ENCODE measurements around the gene NOX4. TPM values are rescaled to one million over a fixed set of nuclear protein-coding genes. Genes with fewer than 3 reads are reported as not detected.

NOX4 gene
- total and polyA plus RNA-seq, 2 of the 8 experiments (the other 6 are each of a cell fraction or from before 2014, with no cell fraction given), result 2.0 to 2.3 TPM

GRCh38 chr11:89503422-89503821, 12.2 kb upstream of the NOX4 start:
- no peak overlapping the region for H2BK15ac ChIP-seq (ENCODE audit: low read length)
- H3K4me2 ChIP-seq (ENCODE audit: insufficient read depth in 1 of 2, low read depth in 2 of 2, low read length in 2 of 2), result no peak overlapping the region
- H4K20me1 ChIP-seq (replicated peaks in 1 of 2; ENCODE audit: control insufficient read depth in 1 of 2, insufficient read depth in 2 of 2, low read length in 2 of 2), result no peaks in the 10 kb centered on the region
- H3K56ac ChIP-seq (replicated peaks; ENCODE audit: insufficient read length, low read depth, low read length), result no peak overlapping the region
- no peak overlapping the region for H4K8ac ChIP-seq (ENCODE audit: extremely low read depth, insufficient read depth, low read length)
- no peak for DNase-seq (ENCODE audit: low read depth in 1 of 2, low spot score in 2 of 2)
- H3K9me3 ChIP-seq (ENCODE audit: insufficient read depth in 2 of 2, low read depth in 1 of 2, low read length in 1 of 2), result no peaks in the 10 kb centered on the region
- no peak overlapping the region for H4K91ac ChIP-seq (replicated peaks; ENCODE audit: insufficient read length, low read length)
- peaks cover 0 to 15% (median 4%) of the 10 kb centered on the region in 4 experiments; a peak in 5 of 7 replicates for H3K4me1 ChIP-seq (replicated peaks in 1 of 4; ENCODE audit: control insufficient read depth in 3 of 4, insufficient read depth in 4 of 4, low read length in 3 of 4)
- H2AK5ac ChIP-seq (ENCODE audit: low read depth, low read length), result no peak overlapping the region
- H2BK5ac ChIP-seq (ENCODE audit: low read depth, low read length), result no peak overlapping the region
- H3K9ac ChIP-seq (replicated peaks in 1 of 4; ENCODE audit: extremely low read depth in 1 of 4, low read depth in 3 of 4, low read length in 3 of 4), result no peak overlapping the region
- H3K4me3 ChIP-seq (ENCODE audit: extremely low read depth in 1 of 4, insufficient read depth in 2 of 4, low read depth in 3 of 4, low read length in 4 of 4), result no peak overlapping the region
- no peak overlapping the region for H2AFZ ChIP-seq (ENCODE audit: low read length)
- H2BK20ac ChIP-seq (ENCODE audit: low read length), result no peak overlapping the region
- H3K79me2 ChIP-seq (ENCODE audit: control insufficient read depth in 1 of 2, insufficient read depth in 2 of 2, low read length in 2 of 2), result no peaks in the 10 kb centered on the region
- H3K79me1 ChIP-seq (ENCODE audit: low read depth, low read length), result no peaks in the 10 kb centered on the region
- no peak overlapping the region for H2BK12ac ChIP-seq (ENCODE audit: low read depth, low read length)
- no peak overlapping the region for H3K18ac ChIP-seq (ENCODE audit: extremely low read depth, low read length)
- H3K23ac ChIP-seq (ENCODE audit: insufficient read length), result no peak overlapping the region
- H3K27me3 ChIP-seq (replicated peaks in 1 of 4; ENCODE audit: control insufficient read depth in 3 of 4, extremely low read depth in 1 of 4, insufficient read depth in 3 of 4, low read length in 3 of 4), result no peaks in the 10 kb centered on the region
- H4K5ac ChIP-seq (ENCODE audit: insufficient read length, low read depth, low read length), result no peak overlapping the region
- H3K36me3 ChIP-seq (ENCODE audit: control insufficient read depth in 2 of 4, insufficient read depth in 4 of 4, low read length in 3 of 4), result no peaks in the 10 kb centered on the region
- no peaks in the 10 kb centered on the region; the same call in 1 of the 2 replicates for H3K23me2 ChIP-seq (ENCODE audit: low read depth, low read length)
- 91% methylated on average over 2 of the region's 2 CpGs; no CpG with 5 or more reads in 1 of the 2 experiments for WGBS, 2 experiments (ENCODE audit: extremely low coverage in 1 of 2, insufficient coverage in 1 of 2, insufficient read length in 1 of 2, insufficient replicate concordance in 2 of 2, low coverage in 1 of 2, low lambda C conversion rate in 2 of 2, missing lambda C conversion rate in 1 of 2)
- no peak overlapping the region for H3K14ac ChIP-seq (ENCODE audit: insufficient read length)
- FAIRE-seq, result no peak
- H3K4ac ChIP-seq (replicated peaks; ENCODE audit: insufficient read length, low read depth, low read length), result no peak overlapping the region
- POLR2A ChIA-PET (ENCODE audit: partially characterized antibody), result no interaction called here
- no peak overlapping the region for H3K27ac ChIP-seq (ENCODE audit: low read depth, low read length)
- CTCF ChIA-PET (ENCODE audit: partially characterized antibody), result interaction anchor here (0.7 kb wide), 1 partner anchor 209 kb away, joined by 3 read pairs; no protein-coding TSS in a partner anchor
- no peak overlapping the region for H2BK120ac ChIP-seq (replicated peaks; ENCODE audit: low read depth, low read length)
- no peak for TF ChIP-seq E2F6 (IDR thresholded peaks at IDR 0.05)
- no peak for TF ChIP-seq CEBPB (IDR thresholded peaks at IDR 0.05; ENCODE audit: low read depth, low read length)
- TF ChIP-seq RFX5 (IDR thresholded peaks at IDR 0.05; ENCODE audit: borderline replicate concordance, low read depth, low read length), result no peak
- no peak for TF ChIP-seq MAFK (IDR thresholded peaks at IDR 0.05; ENCODE audit: low read depth, low read length)
- TF ChIP-seq HDAC2 (IDR thresholded peaks at IDR 0.05; ENCODE audit: borderline replicate concordance in 1 of 2, low read depth in 2 of 2, low read length in 2 of 2), result no peak
- no peak for TF ChIP-seq KDM1A (IDR thresholded peaks at IDR 0.05; ENCODE audit: borderline replicate concordance, low read length)
- no peak for TF ChIP-seq POLR2A (IDR thresholded peaks at IDR 0.05; ENCODE audit: control extremely low read depth in 1 of 2, low read depth in 2 of 2, low read length in 2 of 2)
- TF ChIP-seq, protein P1, sequence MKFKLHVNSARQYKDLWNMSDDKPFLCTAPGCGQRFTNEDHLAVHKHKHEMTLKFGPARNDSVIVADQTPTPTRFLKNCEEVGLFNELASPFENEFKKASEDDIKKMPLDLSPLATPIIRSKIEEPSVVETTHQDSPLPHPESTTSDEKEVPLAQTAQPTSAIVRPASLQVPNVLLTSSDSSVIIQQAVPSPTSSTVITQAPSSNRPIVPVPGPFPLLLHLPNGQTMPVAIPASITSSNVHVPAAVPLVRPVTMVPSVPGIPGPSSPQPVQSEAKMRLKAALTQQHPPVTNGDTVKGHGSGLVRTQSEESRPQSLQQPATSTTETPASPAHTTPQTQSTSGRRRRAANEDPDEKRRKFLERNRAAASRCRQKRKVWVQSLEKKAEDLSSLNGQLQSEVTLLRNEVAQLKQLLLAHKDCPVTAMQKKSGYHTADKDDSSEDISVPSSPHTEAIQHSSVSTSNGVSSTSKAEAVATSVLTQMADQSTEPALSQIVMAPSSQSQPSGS (IDR thresholded peaks at IDR 0.05; ENCODE audit: low read length), result no peak
- no peak for TF ChIP-seq USF2 (IDR thresholded peaks at IDR 0.05; ENCODE audit: low read length)
- TF ChIP-seq SUZ12 (IDR thresholded peaks at IDR 0.05; ENCODE audit: low read length), result no peak
- TF ChIP-seq SP1 (IDR thresholded peaks at IDR 0.05; ENCODE audit: low read depth, low read length), result no peak

All from H1 (cell line).